HEK293 (cell line): Measurements from ENCODE around the gene RPRD1A.

Experiments
- CTCF ChIA-PET: fragments of 350-600 bp; formaldehyde crosslinking; extraction: SDS; loops from one replicate; lab custom pipeline; 2021; ENCODE audit warnings: antibody characterized with exemption; lab: Yijun Ruan, JAX
- POLR2A ChIA-PET: fragments of 300-600 bp; formaldehyde crosslinking; extraction: SDS; loops from one replicate; lab custom pipeline; 2020; ENCODE audit warnings: antibody characterized with exemption, inconsistent platforms; lab: Yijun Ruan, JAX
- H3K27ac ChIP-seq: fragments of 200-500 bp; sonication (Bioruptor generic); 2 replicates; pipeline ENCODE4 v1.5.1; 2014; ENCODE audit warnings: low read depth, low read length, control low read depth, inconsistent platforms; ENCODE audit errors: extremely low read depth
- H3K36me3 ChIP-seq, 2 experiments: fragments of 200-500 bp in 1 of 2; sonication (Bioruptor generic) in 1 of 2; 1 replicate in 1 of 2; 2 replicates in 1 of 2; pipeline ENCODE4 v1.5.1; 2014 to 2017; ENCODE audit warnings: inconsistent platforms in 2 of 2, low read length in 2 of 2; ENCODE audit not compliant: control insufficient read depth in 2 of 2, insufficient read depth in 1 of 2
- H3K4me1 ChIP-seq: fragments of 200-500 bp; sonication (Bioruptor generic); 2 replicates; pipeline ENCODE4 v1.5.1; 2014; ENCODE audit warnings: mild to moderate bottlenecking, low read length, inconsistent platforms; ENCODE audit not compliant: control insufficient read depth, insufficient read depth
- H3K4me3 ChIP-seq: 2 replicates; pipeline ENCODE4 v1.5.1; 2011; ENCODE audit warnings: low read depth, mild to moderate bottlenecking, control low read depth, low read length, moderate library complexity
- H3K9me3 ChIP-seq: fragments of 200-500 bp; sonication (Bioruptor generic); 2 replicates; pipeline ENCODE4 v1.5.1; 2014; ENCODE audit warnings: low read depth, low read length, inconsistent platforms; ENCODE audit not compliant: control insufficient read depth, insufficient read depth
- GFI1B ChIP-seq: fragments of 450-650 bp; formaldehyde crosslinking; IDR thresholded peaks from 2 replicates; pipeline ENCODE4 v1.5.1; 2016; ENCODE audit warnings: missing biosample characterization, missing genetic modification characterization
- MYNN ChIP-seq: fragments of 450-650 bp; formaldehyde crosslinking; IDR thresholded peaks from 2 replicates; pipeline ENCODE4 v1.5.1; 2016; ENCODE audit warnings: missing biosample characterization, missing genetic modification characterization, borderline replicate concordance
- PBX3 ChIP-seq: sonication (generic); formaldehyde crosslinking; IDR thresholded peaks from 2 replicates; pipeline ENCODE4 v1.8.1; 2022; ENCODE audit warnings: mild to moderate bottlenecking, moderate library complexity, missing genetic modification reagents
- RBAK ChIP-seq: fragments of 450-650 bp; formaldehyde crosslinking; IDR thresholded peaks from 2 replicates; pipeline ENCODE4 v1.5.1; 2016; ENCODE audit warnings: missing biosample characterization, missing genetic modification characterization
- SALL2 ChIP-seq: fragments of 450-650 bp; formaldehyde crosslinking; IDR thresholded peaks from 2 replicates; pipeline ENCODE4 v1.5.0; 2017; ENCODE audit warnings: missing biosample characterization, mild to moderate bottlenecking, missing genetic modification characterization, borderline replicate concordance
- SCRT2 ChIP-seq: fragments of 450-650 bp; formaldehyde crosslinking; IDR thresholded peaks from 2 replicates; pipeline ENCODE4 v1.5.1; 2016; ENCODE audit warnings: missing biosample characterization, missing genetic modification characterization
- ZBTB48 ChIP-seq: fragments of 450-650 bp; formaldehyde crosslinking; IDR thresholded peaks from 2 replicates; pipeline ENCODE4 v1.5.1; 2016; ENCODE audit warnings: missing biosample characterization, missing genetic modification characterization
- ZIC2 ChIP-seq: fragments of 450-650 bp; formaldehyde crosslinking; IDR thresholded peaks from 2 replicates; pipeline ENCODE4 v1.5.1; 2016; ENCODE audit warnings: missing biosample characterization, missing genetic modification characterization
- ZNF16 ChIP-seq: fragments of 450-650 bp; formaldehyde crosslinking; IDR thresholded peaks from 2 replicates; pipeline ENCODE4 v1.5.1; 2016; ENCODE audit warnings: low read depth, missing biosample characterization, missing genetic modification characterization
- ZNF223 ChIP-seq: fragments of 450-650 bp; formaldehyde crosslinking; IDR thresholded peaks from 2 replicates; pipeline ENCODE4 v1.5.1; 2016; ENCODE audit warnings: missing biosample characterization, missing genetic modification characterization
- ZNF266 ChIP-seq: fragments of 450-650 bp; formaldehyde crosslinking; IDR thresholded peaks from 2 replicates; pipeline ENCODE4 v1.5.1; 2016; ENCODE audit warnings: missing biosample characterization, missing genetic modification characterization, low read depth
- ZNF302 ChIP-seq: fragments of 450-650 bp; formaldehyde crosslinking; IDR thresholded peaks from 2 replicates; pipeline ENCODE4 v1.5.1; 2016; ENCODE audit warnings: missing biosample characterization, missing genetic modification characterization, low read depth
- ZNF391 ChIP-seq: fragments of 450-650 bp; formaldehyde crosslinking; IDR thresholded peaks from 2 replicates; pipeline ENCODE4 v1.5.1; 2016; ENCODE audit warnings: low read depth, missing biosample characterization, missing genetic modification characterization, borderline replicate concordance
- ZNF423 ChIP-seq: fragments of 450-650 bp; formaldehyde crosslinking; IDR thresholded peaks from 2 replicates; pipeline ENCODE4 v1.5.1; 2016; ENCODE audit warnings: missing biosample characterization, missing genetic modification characterization
- ZNF449 ChIP-seq: fragments of 450-650 bp; formaldehyde crosslinking; IDR thresholded peaks from 2 replicates; pipeline ENCODE4 v1.5.1; 2017; ENCODE audit warnings: missing biosample characterization, mild to moderate bottlenecking, missing genetic modification characterization, moderate library complexity
- ZNF521 ChIP-seq: fragments of 450-650 bp; formaldehyde crosslinking; IDR thresholded peaks from 2 replicates; pipeline ENCODE4 v1.5.1; 2017; ENCODE audit warnings: missing biosample characterization, mild to moderate bottlenecking, missing genetic modification characterization
- ZNF670 ChIP-seq: fragments of 450-650 bp; formaldehyde crosslinking; IDR thresholded peaks from 2 replicates; pipeline ENCODE4 v1.5.1; 2016; ENCODE audit warnings: missing biosample characterization, missing genetic modification characterization, low read depth
- ZNF837 ChIP-seq: fragments of 450-650 bp; formaldehyde crosslinking; IDR thresholded peaks from 2 replicates; pipeline ENCODE4 v1.5.1; 2016; ENCODE audit warnings: missing biosample characterization, missing genetic modification characterization
- ZSCAN16 ChIP-seq: fragments of 450-650 bp; formaldehyde crosslinking; IDR thresholded peaks from 2 replicates; pipeline ENCODE4 v1.5.1; 2016; ENCODE audit warnings: missing biosample characterization, missing genetic modification characterization
- TF ChIP-seq, protein P1 (sequence below): fragments of 450-650 bp; formaldehyde crosslinking; conservative IDR thresholded peaks from 2 replicates; pipeline ENCODE4 v1.5.1; 2016; ENCODE audit warnings: low read depth, missing biosample characterization, missing genetic modification characterization
- TF ChIP-seq, protein P2 (sequence below): fragments of 450-650 bp; formaldehyde crosslinking; IDR thresholded peaks from 2 replicates; pipeline ENCODE4 v1.5.1; 2016; ENCODE audit warnings: missing biosample characterization, missing genetic modification characterization
- TF ChIP-seq, protein P3 (sequence below): fragments of 450-650 bp; formaldehyde crosslinking; IDR thresholded peaks from 2 replicates; pipeline ENCODE4 v1.5.1; 2016; ENCODE audit warnings: missing biosample characterization, missing genetic modification characterization, low read depth

The RPRD1A gene

DNA sequence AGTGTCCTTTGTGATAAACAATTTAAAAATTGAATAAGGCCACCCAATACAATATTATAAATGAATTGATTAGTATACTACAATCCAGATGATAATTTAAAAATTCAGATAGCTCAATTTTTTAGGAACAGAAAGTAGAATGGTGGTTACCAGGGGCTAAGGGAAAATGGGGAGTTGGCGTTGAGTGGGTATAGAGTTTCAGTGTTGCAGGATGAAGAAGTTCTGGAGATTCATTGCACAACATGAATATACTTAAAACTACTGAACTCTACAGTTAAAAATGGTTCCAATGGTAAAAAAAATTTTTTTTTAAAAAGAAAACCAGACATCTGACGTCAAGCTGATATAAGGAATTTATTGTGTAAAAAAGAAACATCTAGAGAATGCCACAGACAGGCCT, 40.8 kb upstream of the RPRD1A start:
- peaks cover 9 to 49% of the 10 kb centered on the region in 2 experiments; a peak in 2 of 3 replicates for H3K36me3 ChIP-seq
- no peaks in the 10 kb centered on the region for H3K4me1 ChIP-seq
- TF ChIP-seq ZNF837 (tag by site-specific recombination) (no peak), ZSCAN16 (no peak), ZBTB48 (tag by site-specific recombination) (no peak), ZNF223 (tag by site-specific recombination) (no peak), ZNF302 (tag by site-specific recombination) (no peak), ZNF521 (no peak), ZNF266 (tag by site-specific recombination) (no peak), PBX3 (CRISPR knock-in tag) (no peak), ZNF16 (tag by site-specific recombination) (no peak), RBAK (tag by site-specific recombination) (no peak), GFI1B (tag by site-specific recombination) (no peak)
- TF ChIP-seq, protein P1, sequence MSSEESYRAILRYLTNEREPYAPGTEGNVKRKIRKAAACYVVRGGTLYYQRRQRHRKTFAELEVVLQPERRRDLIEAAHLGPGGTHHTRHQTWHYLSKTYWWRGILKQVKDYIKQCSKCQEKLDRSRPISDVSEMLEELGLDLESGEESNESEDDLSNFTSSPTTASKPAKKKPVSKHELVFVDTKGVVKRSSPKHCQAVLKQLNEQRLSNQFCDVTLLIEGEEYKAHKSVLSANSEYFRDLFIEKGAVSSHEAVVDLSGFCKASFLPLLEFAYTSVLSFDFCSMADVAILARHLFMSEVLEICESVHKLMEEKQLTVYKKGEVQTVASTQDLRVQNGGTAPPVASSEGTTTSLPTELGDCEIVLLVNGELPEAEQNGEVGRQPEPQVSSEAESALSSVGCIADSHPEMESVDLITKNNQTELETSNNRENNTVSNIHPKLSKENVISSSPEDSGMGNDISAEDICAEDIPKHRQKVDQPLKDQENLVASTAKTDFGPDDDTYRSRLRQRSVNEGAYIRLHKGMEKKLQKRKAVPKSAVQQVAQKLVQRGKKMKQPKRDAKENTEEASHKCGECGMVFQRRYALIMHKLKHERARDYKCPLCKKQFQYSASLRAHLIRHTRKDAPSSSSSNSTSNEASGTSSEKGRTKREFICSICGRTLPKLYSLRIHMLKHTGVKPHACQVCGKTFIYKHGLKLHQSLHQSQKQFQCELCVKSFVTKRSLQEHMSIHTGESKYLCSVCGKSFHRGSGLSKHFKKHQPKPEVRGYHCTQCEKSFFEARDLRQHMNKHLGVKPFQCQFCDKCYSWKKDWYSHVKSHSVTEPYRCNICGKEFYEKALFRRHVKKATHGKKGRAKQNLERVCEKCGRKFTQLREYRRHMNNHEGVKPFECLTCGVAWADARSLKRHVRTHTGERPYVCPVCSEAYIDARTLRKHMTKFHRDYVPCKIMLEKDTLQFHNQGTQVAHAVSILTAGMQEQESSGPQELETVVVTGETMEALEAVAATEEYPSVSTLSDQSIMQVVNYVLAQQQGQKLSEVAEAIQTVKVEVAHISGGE (tag by site-specific recombination) = no peak
- TF ChIP-seq, protein P2, sequence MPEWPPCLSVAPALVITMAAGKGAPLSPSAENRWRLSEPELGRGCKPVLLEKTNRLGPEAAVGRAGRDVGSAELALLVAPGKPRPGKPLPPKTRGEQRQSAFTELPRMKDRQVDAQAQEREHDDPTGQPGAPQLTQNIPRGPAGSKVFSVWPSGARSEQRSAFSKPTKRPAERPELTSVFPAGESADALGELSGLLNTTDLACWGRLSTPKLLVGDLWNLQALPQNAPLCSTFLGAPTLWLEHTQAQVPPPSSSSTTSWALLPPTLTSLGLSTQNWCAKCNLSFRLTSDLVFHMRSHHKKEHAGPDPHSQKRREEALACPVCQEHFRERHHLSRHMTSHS (tag by site-specific recombination) = no peak
- TF ChIP-seq, protein P3, sequence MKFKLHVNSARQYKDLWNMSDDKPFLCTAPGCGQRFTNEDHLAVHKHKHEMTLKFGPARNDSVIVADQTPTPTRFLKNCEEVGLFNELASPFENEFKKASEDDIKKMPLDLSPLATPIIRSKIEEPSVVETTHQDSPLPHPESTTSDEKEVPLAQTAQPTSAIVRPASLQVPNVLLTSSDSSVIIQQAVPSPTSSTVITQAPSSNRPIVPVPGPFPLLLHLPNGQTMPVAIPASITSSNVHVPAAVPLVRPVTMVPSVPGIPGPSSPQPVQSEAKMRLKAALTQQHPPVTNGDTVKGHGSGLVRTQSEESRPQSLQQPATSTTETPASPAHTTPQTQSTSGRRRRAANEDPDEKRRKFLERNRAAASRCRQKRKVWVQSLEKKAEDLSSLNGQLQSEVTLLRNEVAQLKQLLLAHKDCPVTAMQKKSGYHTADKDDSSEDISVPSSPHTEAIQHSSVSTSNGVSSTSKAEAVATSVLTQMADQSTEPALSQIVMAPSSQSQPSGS = no peak
- H3K4me3 ChIP-seq = no peak overlapping the region
- ChIA-PET POLR2A (no interaction called here), CTCF (interaction anchor here (0.6 to 2.4 kb wide), 5 partner anchors 9 to 102 kb away, joined by 3 to 8 read pairs (median 3); no protein-coding TSS in a partner anchor)
- H3K9me3 ChIP-seq = no peaks in the 10 kb centered on the region
- no peak overlapping the region for H3K27ac ChIP-seq

DNA sequence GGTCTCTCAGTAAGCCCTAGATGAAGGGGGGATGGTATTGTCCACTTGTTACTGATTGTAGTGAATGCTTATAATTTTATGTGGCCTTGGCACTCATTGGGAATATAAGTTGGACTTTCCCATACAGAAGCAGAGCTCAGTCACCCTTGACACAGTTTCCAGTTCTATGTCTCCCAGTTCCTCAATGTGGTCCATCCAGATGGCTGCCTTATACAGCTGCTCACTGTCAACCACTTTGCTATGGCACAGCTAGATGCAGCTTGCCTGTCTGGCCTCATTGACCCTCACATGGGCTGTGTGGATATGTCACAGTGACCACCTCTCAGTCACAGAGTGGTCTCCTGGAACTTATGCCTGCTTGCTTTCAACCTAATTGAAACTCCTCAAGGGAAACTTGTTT, 40.1 kb upstream of the RPRD1A start:
- TF ChIP-seq ZNF449 (tag by site-specific recombination) (no peak), ZNF391 (tag by site-specific recombination) (no peak), SALL2 (tag by site-specific recombination) (no peak), ZNF423 (tag by site-specific recombination) (no peak), SCRT2 (tag by site-specific recombination) (no peak), ZIC2 (no peak), ZNF670 (tag by site-specific recombination) (no peak), MYNN (tag by site-specific recombination) (no peak)
- no peaks in the 10 kb centered on the region for H3K9me3 ChIP-seq

More for the DNA sequence above, 40.1 kb upstream of the RPRD1A start:
- ChIA-PET POLR2A (no interaction called here), CTCF (interaction anchor here (0.9 to 2.4 kb wide), 2 partner anchors 12 to 13 kb away, joined by 3 to 8 read pairs; no protein-coding TSS in a partner anchor)
- Histone ChIP-seq H3K27ac (no peak overlapping the region), H3K4me1 (no peaks in the 10 kb centered on the region), H3K4me3 (no peak overlapping the region), H3K36me3 (peaks cover 5 to 42% of the 10 kb centered on the region in 2 experiments; a peak in 2 of 3 replicates)
